Measurements from ENCODE around the gene MLF2. TPM values are rescaled to one million over a fixed set of nuclear protein-coding genes. Genes with fewer than 3 reads are reported as not detected.
A peak's percentile ranks its signal among the peaks of the same experiment; 100 is the strongest.

The MLF2 gene
- total RNA-seq, 1 donor from 2014 or later = 120 TPM

DNA sequence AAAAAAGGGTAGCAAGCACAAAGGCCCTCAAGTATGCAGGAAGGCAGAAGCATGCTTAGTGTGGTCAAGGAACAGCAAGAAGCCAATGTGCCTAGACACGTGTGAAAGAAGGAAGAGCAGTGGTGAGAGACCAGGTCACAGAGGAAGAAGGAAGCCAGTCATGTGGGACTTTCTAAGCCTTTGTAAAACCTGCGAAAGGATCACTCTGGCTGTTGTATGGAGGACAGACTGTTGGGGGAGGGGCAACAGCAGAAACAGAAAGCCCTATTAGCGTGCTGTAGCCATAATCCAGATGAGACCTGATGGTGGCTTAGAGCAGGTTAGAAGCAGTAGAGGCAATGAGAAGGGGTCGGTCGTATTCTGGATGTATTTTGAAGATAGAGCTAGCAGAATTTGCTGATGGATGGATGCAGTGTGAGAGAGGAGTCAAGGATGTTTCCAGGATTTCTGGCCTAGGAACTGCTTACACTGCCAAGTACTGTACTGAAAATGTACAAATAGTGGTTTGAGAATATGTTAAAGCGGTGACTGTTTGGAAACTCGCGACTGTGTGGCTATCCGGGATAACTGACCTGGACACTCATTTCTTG, 5.7 kb upstream of the MLF2 start:
- peak overlapping the region; percentile 46 for H3K27ac Mint-ChIP-seq
- H3K4me3 Mint-ChIP-seq = peak overlapping the region; percentile 48
- H3K9me3 ChIP-seq (ENCODE audit: low read depth) = no peaks in the 10 kb centered on the region
- H3K4me3 ChIP-seq = no peak overlapping the region
- peaks cover 8% of the 10 kb centered on the region for H3K79me2 ChIP-seq (ENCODE audit: low read depth)
- peaks cover 5% of the 10 kb centered on the region for H3K27me3 Mint-ChIP-seq (ENCODE audit: insufficient read depth, low read depth)
- H2AFZ ChIP-seq (replicated peaks) = no peak overlapping the region
- peaks cover 54% of the 10 kb centered on the region for H3F3A ChIP-seq (ENCODE audit: low read depth)
- no peak for TF ChIP-seq EZH2 (IDR thresholded peaks at IDR 0.05)
- no peak overlapping the region for H3K9ac ChIP-seq
- H3K27ac ChIP-seq = no peak overlapping the region
- H3K4me2 ChIP-seq = no peak overlapping the region
- no peaks in the 10 kb centered on the region for H3K27me3 ChIP-seq
- H3K36me3 Mint-ChIP-seq = no peaks in the 10 kb centered on the region
- no peaks in the 10 kb centered on the region for H3K9me3 Mint-ChIP-seq
- H4K20me1 ChIP-seq (ENCODE audit: low read depth) = no peaks in the 10 kb centered on the region
- H3K36me3 ChIP-seq = no peaks in the 10 kb centered on the region
- H3K4me1 Mint-ChIP-seq = peaks cover 59% of the 10 kb centered on the region
- DNase-seq (ENCODE audit: low spot score) = peak; percentile 64
- H3K4me1 ChIP-seq = peaks cover 41% of the 10 kb centered on the region

DNA sequence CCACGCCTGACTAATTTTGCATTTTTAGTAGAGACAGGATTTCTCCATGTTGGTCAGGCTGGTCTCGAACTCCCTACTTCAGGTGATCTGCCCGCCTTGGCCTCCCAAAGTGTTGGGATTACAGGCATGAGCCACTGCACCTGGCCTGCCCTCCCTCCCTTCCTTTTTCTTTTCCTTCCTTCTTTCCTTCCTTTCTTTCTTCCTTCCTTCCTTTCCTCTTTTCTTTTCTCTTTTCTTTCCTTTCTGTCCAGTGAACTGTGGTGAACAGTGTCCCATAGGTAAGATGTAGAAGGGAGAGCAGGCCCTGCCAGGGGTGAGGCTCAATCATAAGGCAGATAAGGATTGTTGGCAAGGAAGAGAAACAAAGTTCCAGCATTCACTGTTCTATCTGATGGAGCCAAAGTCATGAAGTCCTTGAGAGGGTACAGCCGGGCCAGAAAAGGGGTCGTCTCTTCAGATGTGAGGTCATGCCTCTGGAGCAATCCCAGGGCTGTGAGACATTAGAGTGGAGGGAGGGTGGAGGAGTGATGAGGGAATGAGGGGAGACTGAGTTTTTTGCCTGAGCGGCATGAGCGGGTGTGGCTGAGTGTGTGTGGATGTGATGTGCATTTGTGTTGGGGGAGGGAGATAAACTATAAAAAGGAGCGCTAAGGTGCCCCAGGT, 4.2 kb upstream of the MLF2 start:
- peaks cover 6% of the 10 kb centered on the region for H4K20me1 ChIP-seq (ENCODE audit: low read depth)

DNA sequence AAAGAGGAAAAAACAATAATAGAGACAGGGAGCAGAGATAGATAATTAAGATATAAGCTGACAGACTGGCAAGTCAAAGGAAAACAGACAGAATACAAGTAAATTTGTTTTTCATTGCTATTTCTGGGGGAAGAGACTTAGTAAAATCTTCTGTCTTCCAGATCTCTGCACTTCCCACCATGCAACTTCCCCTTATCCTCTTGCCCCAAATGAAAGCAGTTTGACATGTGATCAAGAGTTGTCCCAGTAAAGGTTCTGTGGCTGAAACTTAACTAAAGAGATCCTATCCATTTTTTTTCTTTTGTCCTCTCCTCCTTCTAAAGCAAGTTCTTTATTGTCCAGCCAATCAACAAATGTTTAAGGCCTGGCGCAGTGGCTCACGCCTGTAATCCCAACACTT, 1.5 kb upstream of the MLF2 start:
- Histone ChIP-seq H4K20me1 (ENCODE audit: low read depth) (peaks cover 17% of the 10 kb centered on the region), H3K9me3 (ENCODE audit: low read depth) (no peaks in the 10 kb centered on the region), H3K4me3 (no peak overlapping the region), H3K27me3 (no peaks in the 10 kb centered on the region), H3K9ac (no peak overlapping the region), H3K4me1 (peaks cover 31% of the 10 kb centered on the region), H3F3A (ENCODE audit: low read depth) (peaks cover 33% of the 10 kb centered on the region), H2AFZ (replicated peaks) (no peak overlapping the region), H3K4me2 (peak overlapping the region; percentile 81), H3K79me2 (ENCODE audit: low read depth) (peaks cover 21% of the 10 kb centered on the region), H3K36me3 (peaks cover 4% of the 10 kb centered on the region), H3K27ac (no peak overlapping the region)
- no peaks in the 10 kb centered on the region for H3K9me3 Mint-ChIP-seq
- H3K4me1 Mint-ChIP-seq = peaks cover 42% of the 10 kb centered on the region
- peaks cover 3% of the 10 kb centered on the region for H3K36me3 Mint-ChIP-seq
- H3K27me3 Mint-ChIP-seq (ENCODE audit: insufficient read depth, low read depth) = peaks cover 3% of the 10 kb centered on the region
- TF ChIP-seq, protein P1, sequence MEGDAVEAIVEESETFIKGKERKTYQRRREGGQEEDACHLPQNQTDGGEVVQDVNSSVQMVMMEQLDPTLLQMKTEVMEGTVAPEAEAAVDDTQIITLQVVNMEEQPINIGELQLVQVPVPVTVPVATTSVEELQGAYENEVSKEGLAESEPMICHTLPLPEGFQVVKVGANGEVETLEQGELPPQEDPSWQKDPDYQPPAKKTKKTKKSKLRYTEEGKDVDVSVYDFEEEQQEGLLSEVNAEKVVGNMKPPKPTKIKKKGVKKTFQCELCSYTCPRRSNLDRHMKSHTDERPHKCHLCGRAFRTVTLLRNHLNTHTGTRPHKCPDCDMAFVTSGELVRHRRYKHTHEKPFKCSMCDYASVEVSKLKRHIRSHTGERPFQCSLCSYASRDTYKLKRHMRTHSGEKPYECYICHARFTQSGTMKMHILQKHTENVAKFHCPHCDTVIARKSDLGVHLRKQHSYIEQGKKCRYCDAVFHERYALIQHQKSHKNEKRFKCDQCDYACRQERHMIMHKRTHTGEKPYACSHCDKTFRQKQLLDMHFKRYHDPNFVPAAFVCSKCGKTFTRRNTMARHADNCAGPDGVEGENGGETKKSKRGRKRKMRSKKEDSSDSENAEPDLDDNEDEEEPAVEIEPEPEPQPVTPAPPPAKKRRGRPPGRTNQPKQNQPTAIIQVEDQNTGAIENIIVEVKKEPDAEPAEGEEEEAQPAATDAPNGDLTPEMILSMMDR (IDR thresholded peaks at IDR 0.05) = no peak
- TF ChIP-seq EZH2 (IDR thresholded peaks at IDR 0.05) (no peak), EZH2phosphoT487 (IDR thresholded peaks at IDR 0.05) (no peak)
- peak overlapping the region; percentile 65 for H3K27ac Mint-ChIP-seq
- peak overlapping the region; percentile 96 for H3K4me3 Mint-ChIP-seq
- DNase-seq (ENCODE audit: low spot score) = no peak

More for the DNA sequence above, 4.2 kb upstream of the MLF2 start:
- Histone ChIP-seq H2AFZ (replicated peaks) (no peak overlapping the region), H3F3A (ENCODE audit: low read depth) (peaks cover 45% of the 10 kb centered on the region), H3K27me3 (no peaks in the 10 kb centered on the region), H3K27ac (peak overlapping the region; percentile 13), H3K36me3 (no peaks in the 10 kb centered on the region), H3K79me2 (ENCODE audit: low read depth) (peaks cover 8% of the 10 kb centered on the region), H3K9ac (no peak overlapping the region), H3K9me3 (ENCODE audit: low read depth) (no peaks in the 10 kb centered on the region), H3K4me2 (no peak overlapping the region), H3K4me3 (no peak overlapping the region), H3K4me1 (peaks cover 36% of the 10 kb centered on the region)
- no peak for DNase-seq (ENCODE audit: low spot score)
- Mint-ChIP-seq H3K4me3 (no peak overlapping the region), H3K27ac (peak overlapping the region; percentile 1), H3K4me1 (peaks cover 53% of the 10 kb centered on the region), H3K36me3 (no peaks in the 10 kb centered on the region), H3K27me3 (ENCODE audit: insufficient read depth, low read depth) (peaks cover 3% of the 10 kb centered on the region), H3K9me3 (no peaks in the 10 kb centered on the region)
- TF ChIP-seq EZH2phosphoT487 (IDR thresholded peaks at IDR 0.05) (no peak), EZH2 (IDR thresholded peaks at IDR 0.05) (no peak)
- TF ChIP-seq, protein P1 (IDR thresholded peaks at IDR 0.05) = no peak

All from neural progenitor cell (in vitro differentiated cells).